IPS-18c (cell line): Measurements from ENCODE around the gene LYPD4.

ENCODE experiments used
- H3K4me3 ChIP-seq: 2 replicates; pipeline ENCODE4 v1.7.0; 2013; ENCODE audit warnings: low read depth, mild to moderate bottlenecking, low read length, moderate library complexity; ENCODE audit not compliant: insufficient read depth
- H3K9me3 ChIP-seq: one replicate; pipeline ENCODE4 v1.6.1; 2013; ENCODE audit warnings: mild to moderate bottlenecking, low read length, moderate library complexity; ENCODE audit not compliant: control insufficient read depth, insufficient read depth

Gene LYPD4

GRCh38 chr19:41861846-41862245 is 17.4 kb upstream of the LYPD4 start:
- peaks cover 3% of the 10 kb centered on the region for H3K9me3 ChIP-seq
- peak overlapping the region; percentile 96; the same call in 1 of the 2 replicates for H3K4me3 ChIP-seq

GRCh38 chr19:41861116-41861768 is 16.8 kb upstream of the LYPD4 start:
- Histone ChIP-seq H3K4me3 (peak overlapping the region; percentile 96), H3K9me3 (peaks cover 3% of the 10 kb centered on the region)

- Histone ChIP-seq H3K4me3 (peak overlapping the region; percentile 96), H3K9me3 (peaks cover 3% of the 10 kb centered on the region)
Measured at GRCh38 chr19:41860419-41861115, 16.1 kb upstream of the LYPD4 start.

- H3K9me3 ChIP-seq = peaks cover 3% of the 10 kb centered on the region
- H3K4me3 ChIP-seq = peak within 1 kb of the TSS; percentile 96
Measured at GRCh38 chr19:41859618-41860418, 15.3 kb upstream of the LYPD4 start, which contains the start of gene RPS19. RPS19 (plus strand) TSS chr19:41860255; CDS start chr19:41860775, 520 bp downstream.

GRCh38 chr19:41859213-41859617 is 14.7 kb upstream of the LYPD4 start:
- no peaks in the 10 kb centered on the region for H3K9me3 ChIP-seq
- H3K4me3 ChIP-seq = peak overlapping the region; percentile 10; the same call in 1 of the 2 replicates

GRCh38 chr19:41853768-41854167 is 9.3 kb upstream of the LYPD4 start:
- H3K9me3 ChIP-seq = no peaks in the 10 kb centered on the region
- no peak overlapping the region for H3K4me3 ChIP-seq

- Histone ChIP-seq H3K4me3 (no peak overlapping the region), H3K9me3 (no peaks in the 10 kb centered on the region)
Measured at GRCh38 chr19:41853344-41853743, 8.9 kb upstream of the LYPD4 start.

- Histone ChIP-seq H3K4me3 (no peak overlapping the region), H3K9me3 (no peaks in the 10 kb centered on the region)
Measured at GRCh38 chr19:41851456-41851855, 7.0 kb upstream of the LYPD4 start.

- no peak overlapping the region for H3K4me3 ChIP-seq
- no peaks in the 10 kb centered on the region for H3K9me3 ChIP-seq
Measured at GRCh38 chr19:41850381-41850780, 5.9 kb upstream of the LYPD4 start.

- H3K4me3 ChIP-seq = no peak overlapping the region
- H3K9me3 ChIP-seq = no peaks in the 10 kb centered on the region
Measured at GRCh38 chr19:41849067-41849466, 4.6 kb upstream of the LYPD4 start.

- Histone ChIP-seq H3K4me3 (no peak overlapping the region), H3K9me3 (no peaks in the 10 kb centered on the region)
Measured at GRCh38 chr19:41848666-41849065, 4.2 kb upstream of the LYPD4 start.

- no peaks in the 10 kb centered on the region for H3K9me3 ChIP-seq
- no peak overlapping the region for H3K4me3 ChIP-seq
Measured at GRCh38 chr19:41847351-41848105, 3.0 kb upstream of the LYPD4 start.

GRCh38 chr19:41845051-41845590 is 638 bp upstream of the LYPD4 start:
- Histone ChIP-seq H3K4me3 (no peak overlapping the region), H3K9me3 (no peaks in the 10 kb centered on the region)

GRCh38 chr19:41845001-41845050 is 343 bp upstream of the LYPD4 start, which contains the start of gene DMRTC2:
DMRTC2 (plus strand) TSS chr19:41845042; CDS start chr19:41847429, 2,387 bp downstream.
- Histone ChIP-seq H3K9me3 (no peaks in the 10 kb centered on the region), H3K4me3 (no peak within 1 kb of the TSS)

GRCh38 chr19:41843371-41843770 is 1.1 kb downstream of the LYPD4 start:
- Histone ChIP-seq H3K4me3 (no peak overlapping the region), H3K9me3 (no peaks in the 10 kb centered on the region)

GRCh38 chr19:41839211-41839610 is 5.3 kb downstream of the LYPD4 start:
- no peaks in the 10 kb centered on the region for H3K9me3 ChIP-seq
- no peak overlapping the region for H3K4me3 ChIP-seq

GRCh38 chr19:41837981-41838708 is 6.3 kb downstream of the LYPD4 start:
- Histone ChIP-seq H3K4me3 (no peak overlapping the region), H3K9me3 (no peaks in the 10 kb centered on the region)
